Limb (tissue), 2 donors: ENCODE results near the gene SSPN.

Source experiments
- DNase-seq, 2 donors: peaks; one replicate each; pipeline ENCODE4 v3.0.0-alpha.2; 2016; ENCODE audit errors: extremely low spot score in 2 of 2

SSPN gene

GRCh38 chr12:26283617-26284016, 88.2 kb downstream of the SSPN start:
- DNase-seq = no peak

- DNase-seq = no peak
Observed at GRCh38 chr12:26285401-26285800, 90.0 kb downstream of the SSPN start.

GRCh38 chr12:26286186-26286585, 90.8 kb downstream of the SSPN start:
- no peak for DNase-seq

GRCh38 chr12:26287671-26288381, 92.5 kb downstream of the SSPN start:
- DNase-seq = peak; percentile 58 to 64

- DNase-seq = no peak
Observed at GRCh38 chr12:26290565-26290964, 95.2 kb downstream of the SSPN start.

GRCh38 chr12:26292596-26292995, 97.2 kb downstream of the SSPN start:
- DNase-seq = no peak

GRCh38 chr12:26293612-26294011, 98.2 kb downstream of the SSPN start:
- no peak for DNase-seq

- no peak for DNase-seq
Observed at GRCh38 chr12:26295001-26295400, 99.6 kb downstream of the SSPN start.

GRCh38 chr12:26297396-26298070, 102.2 kb downstream of the SSPN start:
- no peak for DNase-seq

GRCh38 chr12:26298785-26299621, 103.6 kb downstream of the SSPN start:
- no peak for DNase-seq

GRCh38 chr12:26299751-26300150, 104.4 kb downstream of the SSPN start:
- no peak for DNase-seq
